ENCODE measurements around the gene HEXIM1.

- no peak for TF ChIP-seq CTCF (IDR thresholded peaks at IDR 0.05)
- TF ChIP-seq EP300 (IDR thresholded peaks at IDR 0.05; ENCODE audit: low read depth) = no peak
- no peak for TF ChIP-seq POLR2AphosphoS5 (IDR thresholded peaks at IDR 0.05)
These were observed 8.7 kb upstream of the HEXIM1 start for GRCh38 chr17:45139533-45139920.

All from transverse colon (tissue), 4 donors.